Neural cell (in vitro differentiated cells): ENCODE results near the gene HDDC3. TPM values are rescaled to one million over a fixed set of nuclear protein-coding genes. Genes with fewer than 3 reads are reported as not detected.

Source experiments
- H2AFZ ChIP-seq: fragments of 200-600, 300-800 bp; sonication (generic), shearing (Covaris generic); 2 replicates; pipeline ENCODE4 v1.6.0; 2014; ENCODE audit warnings: low read depth, mild to moderate bottlenecking, antibody characterized with exemption, low read length, moderate library complexity
- H3F3A ChIP-seq: fragments of 200-600 bp; shearing (Covaris generic); 2 replicates; pipeline ENCODE4 v1.6.1; 2016; ENCODE audit warnings: mild to moderate bottlenecking, moderate library complexity, mixed read lengths, antibody characterized with exemption, low read length; ENCODE audit not compliant: insufficient read depth, poor library complexity, severe bottlenecking
- H3K27ac ChIP-seq: fragments of 200-600, 300-800 bp; sonication (generic), shearing (Covaris generic); 2 replicates; pipeline ENCODE4 v1.5.1; 2014; ENCODE audit warnings: mild to moderate bottlenecking, low read length, moderate library complexity
- H3K27me3 ChIP-seq: fragments of 300-800, 200-600 bp; sonication (generic), shearing (Covaris generic); 2 replicates; pipeline ENCODE4 v1.6.0; 2014; ENCODE audit warnings: mild to moderate bottlenecking, low read depth, low read length, moderate library complexity; ENCODE audit not compliant: insufficient read depth
- H3K36me3 ChIP-seq: fragments of 300-800, 200-600 bp; sonication (generic), shearing (Covaris generic); 2 replicates; pipeline ENCODE4 v1.5.1; 2014; ENCODE audit warnings: mild to moderate bottlenecking, antibody characterized with exemption, low read length, moderate library complexity; ENCODE audit not compliant: insufficient read depth
- H3K4me2 ChIP-seq: fragments of 300-800, 200-600 bp; sonication (generic), shearing (Covaris generic); 2 replicates; pipeline ENCODE4 v1.6.0; 2014; ENCODE audit warnings: mild to moderate bottlenecking, low read length
- H3K4me3 ChIP-seq: fragments of 300-800, 200-600 bp; sonication (generic), shearing (Covaris generic); 2 replicates; pipeline ENCODE4 v1.5.1; 2014; ENCODE audit warnings: mild to moderate bottlenecking, low read length, moderate library complexity
- H3K79me2 ChIP-seq: fragments of 200-600 bp; shearing (Covaris generic); replicated peaks from 2 replicates; pipeline ENCODE4 v1.6.0; 2014; ENCODE audit warnings: mild to moderate bottlenecking, low read length, moderate library complexity; ENCODE audit not compliant: insufficient read depth
- H3K9ac ChIP-seq: fragments of 300-800, 200-600 bp; sonication (generic), shearing (Covaris generic); 2 replicates; pipeline ENCODE4 v1.6.1; 2016; ENCODE audit warnings: mild to moderate bottlenecking, low read length, mixed read lengths
- H3K9me2 ChIP-seq: fragments of 200-600 bp; shearing (Covaris generic); 2 replicates; pipeline ENCODE4 v1.6.1; 2016; ENCODE audit warnings: mild to moderate bottlenecking, low read length, mixed read lengths; ENCODE audit not compliant: insufficient read depth
- H3K9me3 ChIP-seq: fragments of 200-600, 300-800 bp; sonication (generic), shearing (Covaris generic); 2 replicates; pipeline ENCODE4 v1.6.1; 2016; ENCODE audit warnings: mild to moderate bottlenecking, mixed run types, low read length, moderate library complexity, mixed read lengths
- H4K20me1 ChIP-seq: fragments of 200-600 bp; shearing (Covaris generic); 2 replicates; pipeline ENCODE4 v1.6.1; 2016; ENCODE audit warnings: mild to moderate bottlenecking, mixed run types; ENCODE audit not compliant: insufficient read depth
- CTCF ChIP-seq: fragments of 450-650 bp; IDR thresholded peaks from 2 replicates; pipeline ENCODE4 v1.5.1; 2014; ENCODE audit warnings: antibody characterized with exemption, mild to moderate bottlenecking, moderate library complexity; ENCODE audit not compliant: poor library complexity, severe bottlenecking
- EP300 ChIP-seq: fragments of 450-650 bp; conservative IDR thresholded peaks from 2 replicates; pipeline ENCODE4 v1.6.1; 2014; ENCODE audit warnings: antibody characterized with exemption, mild to moderate bottlenecking, moderate library complexity; ENCODE audit not compliant: poor library complexity, severe bottlenecking
- EZH2 ChIP-seq: fragments of 200-600, 300-800 bp; shearing (Covaris generic), sonication (generic); IDR thresholded peaks from 2 replicates; pipeline ENCODE4 v1.6.1; 2014; ENCODE audit warnings: antibody characterized with exemption, low read length, borderline replicate concordance, mild to moderate bottlenecking; ENCODE audit not compliant: insufficient read depth, poor library complexity, severe bottlenecking
- MXI1 ChIP-seq: fragments of 450-650 bp; conservative IDR thresholded peaks from 2 replicates; pipeline ENCODE4 v1.6.1; 2014; ENCODE audit warnings: antibody characterized with exemption, mild to moderate bottlenecking; ENCODE audit not compliant: poor library complexity, severe bottlenecking
- POLR2AphosphoS5 ChIP-seq: IDR thresholded peaks from 2 replicates; pipeline ENCODE4 v1.6.1; 2012
- RAD21 ChIP-seq: fragments of 450-650 bp; conservative IDR thresholded peaks from 2 replicates; pipeline ENCODE4 v1.6.1; 2014; ENCODE audit warnings: antibody characterized with exemption, mild to moderate bottlenecking, moderate library complexity
- REST ChIP-seq: IDR thresholded peaks from 2 replicates; pipeline ENCODE4 v1.6.1; 2012; ENCODE audit warnings: borderline replicate concordance
- SMC3 ChIP-seq: fragments of 450-650 bp; conservative IDR thresholded peaks from 2 replicates; pipeline ENCODE4 v1.6.1; 2014; ENCODE audit warnings: antibody characterized with exemption, mild to moderate bottlenecking, moderate library complexity; ENCODE audit not compliant: poor library complexity
- TAF1 ChIP-seq: IDR thresholded peaks from 2 replicates; pipeline ENCODE4 v1.6.1; 2012; ENCODE audit warnings: low read depth
- polyA plus RNA-seq: library from polyadenylated mRNA; depleted of rRNA; stranded (reverse); fragments of >200 nt; gene quantifications from 2 replicates; pipeline ENCODE4 v1.2.3, GENCODE V29; 2014

Gene HDDC3
- polyA plus RNA-seq, 1 donor from 2014 or later, result 20.1 TPM

- Histone ChIP-seq H4K20me1 (no peaks in the 10 kb centered on the region), H3K27ac (no peak overlapping the region), H3K9me3 (no peaks in the 10 kb centered on the region), H3K4me2 (no peak overlapping the region), H3F3A (no peaks in the 10 kb centered on the region), H3K4me3 (no peak overlapping the region), H3K36me3 (no peaks in the 10 kb centered on the region), H3K79me2 (no peaks in the 10 kb centered on the region), H3K9me2 (no peaks in the 10 kb centered on the region), H2AFZ (no peak overlapping the region), H3K9ac (no peak overlapping the region), H3K27me3 (no peaks in the 10 kb centered on the region)
- no peak for TF ChIP-seq POLR2AphosphoS5
Measured at GRCh38 chr15:90917569-90917968, 14.8 kb downstream of the HDDC3 start.

- H3K4me2 ChIP-seq, result no peak overlapping the region
- TF ChIP-seq EZH2, result no peak
- no peak for TF ChIP-seq CTCF
- TF ChIP-seq RAD21, result no peak
- no peak for TF ChIP-seq POLR2AphosphoS5
- TF ChIP-seq SMC3, result no peak
- TF ChIP-seq TAF1, result no peak
- TF ChIP-seq REST, result no peak
- TF ChIP-seq MXI1, result no peak
- no peak for TF ChIP-seq EP300
- H3K9me2 ChIP-seq, result no peaks in the 10 kb centered on the region
- no peaks in the 10 kb centered on the region for H3K36me3 ChIP-seq
- no peak overlapping the region for H3K4me3 ChIP-seq
- H3K9me3 ChIP-seq, result no peaks in the 10 kb centered on the region
- H3K9ac ChIP-seq, result no peak overlapping the region
- H3K27ac ChIP-seq, result no peak overlapping the region
- H3F3A ChIP-seq, result no peaks in the 10 kb centered on the region
- H4K20me1 ChIP-seq, result no peaks in the 10 kb centered on the region
- H2AFZ ChIP-seq, result no peak overlapping the region
- H3K27me3 ChIP-seq, result no peaks in the 10 kb centered on the region
- H3K79me2 ChIP-seq, result no peaks in the 10 kb centered on the region
Measured at GRCh38 chr15:90916461-90916860, 15.9 kb downstream of the HDDC3 start.

GRCh38 chr15:90915808-90916440 lies 16.4 kb downstream of the HDDC3 start:
- no peaks in the 10 kb centered on the region for H3K27me3 ChIP-seq
- no peaks in the 10 kb centered on the region for H3K36me3 ChIP-seq
- no peaks in the 10 kb centered on the region for H3F3A ChIP-seq
- no peaks in the 10 kb centered on the region for H3K9me3 ChIP-seq
- no peak overlapping the region for H3K4me2 ChIP-seq
- no peaks in the 10 kb centered on the region for H3K9me2 ChIP-seq
- no peak overlapping the region for H3K9ac ChIP-seq
- no peak overlapping the region for H2AFZ ChIP-seq
- no peak for TF ChIP-seq EP300
- no peak for TF ChIP-seq EZH2
- TF ChIP-seq REST, result no peak
- no peak for TF ChIP-seq RAD21
- TF ChIP-seq MXI1, result no peak
- TF ChIP-seq CTCF, result no peak
- no peak for TF ChIP-seq TAF1
- no peaks in the 10 kb centered on the region for H4K20me1 ChIP-seq
- H3K4me3 ChIP-seq, result no peak overlapping the region
- H3K27ac ChIP-seq, result no peak overlapping the region
- H3K79me2 ChIP-seq, result no peaks in the 10 kb centered on the region
